Measurements from ENCODE around the gene VTI1A. TPM values are rescaled to one million over a fixed set of nuclear protein-coding genes. Genes with fewer than 3 reads are reported as not detected.

The VTI1A gene
- total RNA-seq, 1 donor from 2014 or later = 34.6 TPM

GRCh38 chr10:112658900-112659638 is 212.1 kb downstream of the VTI1A start:
- peaks cover 12% of the 10 kb centered on the region for H3K4me1 Mint-ChIP-seq
- no peaks in the 10 kb centered on the region for H3K27me3 Mint-ChIP-seq (ENCODE audit: low read depth)
- no peak overlapping the region for H3K4me3 Mint-ChIP-seq
- TF ChIP-seq CTCF (IDR thresholded peaks at IDR 0.05; ENCODE audit: unreplicated experiment) = no peak
- H3K27ac Mint-ChIP-seq = peak overlapping the region; percentile 26
- H3K36me3 Mint-ChIP-seq = peaks cover 8% of the 10 kb centered on the region
- no peak for DNase-seq (ENCODE audit: low spot score in 2 of 2, unreplicated experiment in 2 of 2)
- peaks cover 11% of the 10 kb centered on the region for H3K9me3 Mint-ChIP-seq

GRCh38 chr10:112663234-112664125 is 216.5 kb downstream of the VTI1A start:
- peaks cover 11% of the 10 kb centered on the region for H3K9me3 Mint-ChIP-seq
- no peak for TF ChIP-seq CTCF (IDR thresholded peaks at IDR 0.05; ENCODE audit: unreplicated experiment)
- no peak overlapping the region for H3K27ac Mint-ChIP-seq
- H3K27me3 Mint-ChIP-seq (ENCODE audit: low read depth) = no peaks in the 10 kb centered on the region
- H3K36me3 Mint-ChIP-seq = peaks cover 13% of the 10 kb centered on the region
- no peak for DNase-seq (ENCODE audit: low spot score in 2 of 2, unreplicated experiment in 2 of 2)
- H3K4me3 Mint-ChIP-seq = no peak overlapping the region
- H3K4me1 Mint-ChIP-seq = peaks cover 17% of the 10 kb centered on the region

GRCh38 chr10:112666094-112666493 is 219.1 kb downstream of the VTI1A start:
- Mint-ChIP-seq H3K36me3 (peaks cover 18% of the 10 kb centered on the region), H3K4me3 (no peak overlapping the region), H3K27me3 (ENCODE audit: low read depth) (no peaks in the 10 kb centered on the region), H3K9me3 (peaks cover 11% of the 10 kb centered on the region), H3K27ac (peak overlapping the region; percentile 93), H3K4me1 (peaks cover 6% of the 10 kb centered on the region)
- DNase-seq (ENCODE audit: low spot score in 2 of 2, unreplicated experiment in 2 of 2) = no peak
- no peak for TF ChIP-seq CTCF (IDR thresholded peaks at IDR 0.05; ENCODE audit: unreplicated experiment)

- Mint-ChIP-seq H3K27ac (no peak overlapping the region), H3K36me3 (peaks cover 10% of the 10 kb centered on the region), H3K4me3 (no peak overlapping the region), H3K4me1 (peaks cover 15% of the 10 kb centered on the region), H3K27me3 (ENCODE audit: low read depth) (no peaks in the 10 kb centered on the region), H3K9me3 (no peaks in the 10 kb centered on the region)
- DNase-seq (ENCODE audit: low spot score in 2 of 2, unreplicated experiment in 2 of 2) = no peak
- no peak for TF ChIP-seq CTCF (IDR thresholded peaks at IDR 0.05; ENCODE audit: unreplicated experiment)
Measured at GRCh38 chr10:112669989-112670388, 223.0 kb downstream of the VTI1A start.

GRCh38 chr10:112671743-112672142 is 224.7 kb downstream of the VTI1A start:
- Mint-ChIP-seq H3K27me3 (ENCODE audit: low read depth) (no peaks in the 10 kb centered on the region), H3K9me3 (no peaks in the 10 kb centered on the region), H3K36me3 (peaks cover 10% of the 10 kb centered on the region), H3K4me3 (no peak overlapping the region), H3K4me1 (peaks cover 13% of the 10 kb centered on the region), H3K27ac (no peak overlapping the region)
- DNase-seq (ENCODE audit: low spot score in 2 of 2, unreplicated experiment in 2 of 2) = no peak
- no peak for TF ChIP-seq CTCF (IDR thresholded peaks at IDR 0.05; ENCODE audit: unreplicated experiment)
